Left lung (tissue), 10 donors: Measurements from ENCODE around the gene TMC1. TPM values are rescaled to one million over a fixed set of nuclear protein-coding genes. Genes with fewer than 3 reads are reported as not detected.
"Not testable (repeated sequence)": the region's sequence is repeated elsewhere in the genome, so short reads cannot be mapped to it uniquely, and the experiment has no call there.

Experiments
- ATAC-seq: fragments of 200-7000 bp; cut with Tn5 transposase; one replicate; pipeline ENCODE4 v1.9.1; 2020; ENCODE audit warnings: moderate library complexity
- DNase-seq, 4 donors: peaks; one replicate each; pipeline ENCODE4 v3.0.0-alpha.2; 2013 to 2020
- H3K27ac ChIP-seq, 2 donors: fragments of 200-600 bp; sonication (generic) in 1 of 2; one replicate each; pipeline versions ENCODE4 v1.5.0 to v1.8.0; 2020 to 2021
- H3K27me3 ChIP-seq, 2 donors: fragments of 200-600 bp; sonication (generic) in 1 of 2; one replicate each; pipeline versions ENCODE4 v1.5.0 to v1.8.0; 2020 to 2021
- H3K36me3 ChIP-seq, 2 donors: fragments of 200-600 bp; sonication (generic) in 1 of 2; one replicate each; pipeline versions ENCODE4 v1.5.0 to v1.8.0; 2020 to 2021
- H3K4me1 ChIP-seq, 2 donors: fragments of 200-600 bp; one replicate each; pipeline ENCODE4 v1.8.0; 2021
- H3K4me3 ChIP-seq, 2 donors: fragments of 200-600 bp; sonication (generic) in 1 of 2; one replicate each; pipeline versions ENCODE4 v1.5.0 to v1.8.0; 2020 to 2021; ENCODE audit warnings: mild to moderate bottlenecking in 1 of 2
- H3K9me3 ChIP-seq, 2 donors: fragments of 200-600 bp; sonication (generic) in 1 of 2; one replicate each; pipeline versions ENCODE4 v1.5.0 to v1.8.0; 2020 to 2021
- CTCF ChIP-seq, 2 donors: fragments of 200-600 bp; sonication (generic) in 1 of 2; IDR thresholded peaks; one replicate each; pipeline versions ENCODE4 v1.5.0 to v1.8.0; 2021; ENCODE audit warnings: antibody characterized with exemption in 2 of 2
- intact Hi-C, 2 donors: fragments of 100-400 bp; cut with DNase I; formaldehyde crosslinking; loops; one replicate each; pipeline versions ENCODE4 v1.11.2 to v1.14.2; 2022
- polyA plus RNA-seq, 6 donors: library from polyadenylated mRNA; unstranded; fragments of 120-200 nt; gene quantifications; one replicate each; pipeline ENCODE4 v1.2.1, GENCODE V29; 2013; ENCODE audit not compliant: insufficient read length in 6 of 6
- total RNA-seq, 2 donors: library from RNA; stranded (reverse); fragmentation: NEBNext Ultra II Directional; extraction: Animal tissue kit (Norgen Biotek cat#: 25700); gene quantifications; one replicate each; pipeline ENCODE4 v1.2.1, GENCODE V29; 2021
- donor health status: DM: no; HTN: yes; CAD: no.
- donor health status: DM: no; HTN: no; CAD: no.

The TMC1 gene
- total and polyA plus RNA-seq, 8 donors, result 0.26 to 0.81 (median 0.55) TPM; not detected in 1

GRCh38 chr9:72834994-72835393 is 313.6 kb downstream of the TMC1 start:
- DNase-seq (no peak), ATAC-seq (no peak)
- intact Hi-C loops, result no loop called here
- H3K36me3 ChIP-seq, result no peaks in the 10 kb centered on the region
- no peaks in the 10 kb centered on the region for H3K27me3 ChIP-seq
- no peak overlapping the region for H3K27ac ChIP-seq
- H3K9me3 ChIP-seq, result no peaks in the 10 kb centered on the region
- TF ChIP-seq CTCF (IDR thresholded peaks at IDR 0.05), result no peak
- no peak overlapping the region for H3K4me3 ChIP-seq
- H3K4me1 ChIP-seq, result no peaks in the 10 kb centered on the region

DNA sequence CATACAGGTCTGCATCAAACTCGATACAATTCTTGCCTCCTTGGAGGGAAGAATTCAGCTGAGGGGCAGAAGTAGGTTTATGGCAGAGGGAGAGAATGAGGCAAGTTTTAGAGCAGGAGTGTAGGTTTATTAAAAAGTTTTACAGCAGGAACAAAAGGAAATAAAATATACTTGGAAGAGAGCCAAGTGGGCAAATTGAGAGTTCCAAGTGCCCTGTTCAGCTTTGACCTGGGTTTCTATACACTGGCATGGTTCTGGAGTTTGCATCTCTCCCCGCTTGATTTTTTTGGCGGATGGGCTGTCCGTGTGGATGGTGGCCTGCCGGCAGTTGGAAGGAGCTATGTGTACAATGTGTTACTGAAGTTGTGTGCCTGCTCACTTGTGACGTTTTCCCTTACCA is 315.4 kb downstream of the TMC1 start:
- Histone ChIP-seq H3K36me3 (no peaks in the 10 kb centered on the region), H3K9me3 (no peaks in the 10 kb centered on the region), H3K27ac (no peak overlapping the region), H3K4me1 (no peaks in the 10 kb centered on the region), H3K4me3 (no peak overlapping the region), H3K27me3 (no peaks in the 10 kb centered on the region)
- no peak for DNase-seq
- intact Hi-C loops, result no loop called here
- TF ChIP-seq CTCF (IDR thresholded peaks at IDR 0.05), result no peak
- ATAC-seq, result no peak

DNA sequence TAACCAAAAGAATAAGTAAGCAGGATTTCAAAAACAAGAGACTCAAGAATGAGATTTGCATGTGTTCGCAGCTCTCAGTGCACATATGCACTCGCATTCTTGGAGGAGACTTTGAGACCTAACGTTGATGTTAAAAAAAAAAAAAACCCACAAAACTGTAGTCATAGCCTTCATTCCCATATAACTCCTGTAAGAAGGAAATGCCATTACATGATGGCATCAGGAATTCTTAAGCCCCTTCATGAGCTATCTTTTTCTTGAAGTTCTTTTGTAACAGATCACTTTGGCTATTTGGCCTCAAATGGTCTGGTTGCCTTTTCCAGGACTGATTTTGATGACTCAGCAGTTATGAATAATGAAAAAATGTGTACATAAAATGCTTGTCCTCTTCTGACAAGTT is 317.7 kb downstream of the TMC1 start:
- no peak for TF ChIP-seq CTCF (IDR thresholded peaks at IDR 0.05)
- no peak for ATAC-seq
- peaks cover 0 to 2% of the 10 kb centered on the region in 2 donors for H3K9me3 ChIP-seq
- H3K36me3 ChIP-seq, result no peaks in the 10 kb centered on the region
- H3K4me3 ChIP-seq, result no peak overlapping the region
- no peaks in the 10 kb centered on the region for H3K4me1 ChIP-seq
- intact Hi-C loops, result no loop called here
- no peak overlapping the region for H3K27ac ChIP-seq
- no peak for DNase-seq
- H3K27me3 ChIP-seq, result no peaks in the 10 kb centered on the region

GRCh38 chr9:72843520-72844439 is 322.4 kb downstream of the TMC1 start:
- Histone ChIP-seq H3K36me3 (no peaks in the 10 kb centered on the region), H3K9me3 (peaks cover 0 to 26% of the 10 kb centered on the region in 2 donors), H3K27ac (no peak overlapping the region), H3K4me3 (no peak overlapping the region), H3K27me3 (no peaks in the 10 kb centered on the region), H3K4me1 (no peaks in the 10 kb centered on the region)
- intact Hi-C loops, result no loop called here
- no peak for TF ChIP-seq CTCF (IDR thresholded peaks at IDR 0.05)
- ATAC-seq (no peak), DNase-seq (no peak)

DNA sequence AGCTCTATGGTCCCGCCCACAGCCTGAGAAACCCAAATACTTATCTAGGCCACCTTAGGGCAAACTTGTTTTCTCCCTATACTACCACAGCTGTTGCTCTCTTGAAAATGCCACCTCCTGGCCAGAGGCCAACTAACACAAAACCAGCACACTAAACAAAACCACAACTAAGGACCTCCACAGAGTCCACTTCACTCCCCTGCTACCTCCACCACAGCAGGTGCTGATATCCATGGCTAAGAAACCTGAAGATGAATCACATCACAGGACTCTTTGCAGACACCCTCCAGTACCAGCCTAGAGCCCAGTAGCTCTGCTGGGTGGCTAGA is 323.0 kb downstream of the TMC1 start:
- Histone ChIP-seq H3K9me3 (peaks cover 0 to 26% of the 10 kb centered on the region in 2 donors), H3K27me3 (no peaks in the 10 kb centered on the region), H3K4me3 (no peak overlapping the region), H3K36me3 (no peaks in the 10 kb centered on the region), H3K27ac (no peak overlapping the region), H3K4me1 (no peaks in the 10 kb centered on the region)
- ATAC-seq (no peak), DNase-seq (no peak)
- intact Hi-C loops, result no loop called here
- TF ChIP-seq CTCF (IDR thresholded peaks at IDR 0.05), result no peak

DNA sequence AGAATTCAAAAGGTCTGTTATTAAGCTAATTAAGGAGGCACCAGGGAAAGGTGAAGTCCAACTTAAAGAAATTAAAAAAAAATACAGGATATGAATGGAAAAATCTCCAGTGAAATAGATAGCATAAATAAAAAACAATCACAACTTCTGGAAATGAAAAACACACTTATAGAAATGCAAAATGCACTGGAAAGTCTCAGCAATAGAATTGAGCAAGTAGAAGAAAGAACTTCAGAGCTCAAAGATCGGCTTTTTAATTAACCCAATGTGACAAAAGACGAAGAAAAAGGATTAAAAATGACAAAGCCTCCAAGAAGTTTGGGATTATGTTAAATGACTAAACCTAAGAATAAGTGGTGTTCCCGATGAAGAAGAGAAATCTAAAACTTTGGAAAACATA is 323.6 kb downstream of the TMC1 start:
- ATAC-seq, DNase-seq, intact Hi-C loops: not testable (repeated sequence)

DNA sequence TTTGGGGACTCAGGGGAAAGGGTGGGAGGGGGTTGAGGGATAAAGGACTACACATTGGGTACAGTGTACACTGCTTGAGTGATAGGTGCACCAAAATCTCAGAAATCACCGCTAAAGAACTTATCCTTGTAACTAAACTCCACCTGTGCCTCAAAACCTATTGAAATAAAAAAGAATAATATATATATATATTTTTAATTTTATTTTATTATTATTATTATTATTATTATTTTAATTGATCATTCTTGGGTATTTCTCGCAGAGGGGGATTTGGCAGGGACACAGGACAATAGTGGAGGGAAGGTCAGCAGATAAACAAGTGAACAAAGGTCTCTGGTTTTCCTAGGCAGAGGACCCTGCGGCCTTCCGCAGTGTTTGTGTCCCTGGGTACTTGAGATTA is 328.8 kb downstream of the TMC1 start:
- intact Hi-C loops, result not testable (repeated sequence)

More for the DNA sequence above, 323.6 kb downstream of the TMC1 start:
- not testable (repeated sequence) for H3K4me1 ChIP-seq, H3K27me3 ChIP-seq, H3K4me3 ChIP-seq, H3K27ac ChIP-seq, H3K36me3 ChIP-seq
- peaks cover 0 to 26% of the 10 kb centered on the region in 2 donors for H3K9me3 ChIP-seq

More for the DNA sequence above, 328.8 kb downstream of the TMC1 start:
- H3K4me3 ChIP-seq, ATAC-seq, H3K27ac ChIP-seq, H3K27me3 ChIP-seq, DNase-seq, H3K4me1 ChIP-seq, H3K36me3 ChIP-seq: not testable (repeated sequence)
- peaks cover 0 to 14% of the 10 kb centered on the region in 2 donors for H3K9me3 ChIP-seq
